ENCODE results near the gene PPP1R36. TPM values are rescaled to one million over a fixed set of nuclear protein-coding genes. Genes with fewer than 3 reads are reported as not detected.
"Not testable (repeated sequence)": the region's sequence is repeated elsewhere in the genome, so short reads cannot be mapped to it uniquely, and the experiment has no call there.

PPP1R36 gene
- total RNA-seq, 1 donor from 2014 or later: 0.33 TPM

DNA sequence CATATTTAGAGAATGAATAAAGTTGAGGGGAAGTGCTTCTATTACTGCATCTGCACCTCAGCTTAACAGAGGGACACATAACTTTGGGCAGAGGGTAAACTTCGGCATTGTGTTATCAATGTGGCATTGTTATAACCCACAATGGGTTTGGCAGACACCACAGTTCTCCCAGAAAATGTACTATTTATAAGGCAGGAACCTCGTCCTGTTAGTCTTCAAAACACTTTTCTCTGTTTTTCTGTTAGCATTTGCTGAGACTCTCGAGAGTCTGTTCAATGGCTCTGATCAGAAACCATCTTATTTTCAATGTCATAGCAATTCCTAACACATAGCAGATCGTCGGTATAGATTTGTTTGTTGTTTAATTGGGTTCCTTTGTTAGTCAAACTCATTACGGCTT, 13.9 kb downstream of the PPP1R36 start:
- DNase-seq: no peak
- no peak overlapping the region for H3K27ac Mint-ChIP-seq
- intact Hi-C loops (cut with micrococcal nuclease): no loop called here
- no peaks in the 10 kb centered on the region for H3K9me3 Mint-ChIP-seq
- no peaks in the 10 kb centered on the region for H3K36me3 Mint-ChIP-seq (ENCODE audit: low read depth)
- peaks cover 23% of the 10 kb centered on the region for H3K27me3 Mint-ChIP-seq
- H3K4me1 Mint-ChIP-seq: peaks cover 11% of the 10 kb centered on the region
- no peak overlapping the region for H3K4me3 Mint-ChIP-seq

- DNase-seq: no peak
- Mint-ChIP-seq H3K27ac (no peak overlapping the region), H3K9me3 (no peaks in the 10 kb centered on the region), H3K27me3 (peaks cover 29% of the 10 kb centered on the region), H3K4me1 (peaks cover under 1% of the 10 kb centered on the region), H3K36me3 (ENCODE audit: low read depth) (no peaks in the 10 kb centered on the region), H3K4me3 (no peak overlapping the region)
- intact Hi-C loops (cut with micrococcal nuclease): no loop called here
These were observed 16.9 kb downstream of the PPP1R36 start for GRCh38 chr14:64566651-64567122.

DNA sequence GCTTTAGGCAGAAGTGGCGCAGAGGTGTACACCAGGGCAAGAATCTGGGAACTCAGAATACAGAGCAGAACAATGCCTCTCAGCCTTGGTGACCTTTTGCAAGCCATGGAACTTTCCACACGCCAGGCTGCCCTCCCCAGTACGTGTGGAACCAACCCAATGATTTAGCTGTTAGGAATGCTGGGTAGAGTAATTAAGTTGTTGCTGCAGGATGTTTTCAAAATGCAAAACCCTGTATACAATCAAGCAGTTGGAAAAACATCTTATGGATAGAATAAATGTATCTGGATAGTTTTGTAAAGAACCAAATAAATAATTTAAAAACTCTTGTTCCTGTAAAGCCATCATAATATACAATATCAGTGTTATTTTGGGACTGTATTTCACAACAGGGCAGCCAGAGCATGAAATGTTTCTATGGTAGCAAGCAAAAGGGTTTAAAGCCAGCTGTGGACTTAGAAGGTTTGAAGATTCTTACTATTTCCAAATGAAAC, 19.4 kb downstream of the PPP1R36 start:
- DNase-seq: no peak
- intact Hi-C loops (cut with micrococcal nuclease): no loop called here
- Mint-ChIP-seq H3K9me3 (no peaks in the 10 kb centered on the region), H3K4me1 (no peaks in the 10 kb centered on the region), H3K4me3 (no peak overlapping the region), H3K36me3 (ENCODE audit: low read depth) (no peaks in the 10 kb centered on the region), H3K27ac (no peak overlapping the region), H3K27me3 (peaks cover 27% of the 10 kb centered on the region)

- H3K9me3 Mint-ChIP-seq; H3K4me3 Mint-ChIP-seq; DNase-seq; H3K4me1 Mint-ChIP-seq; intact Hi-C loops (cut with micrococcal nuclease); H3K36me3 Mint-ChIP-seq (ENCODE audit: low read depth); H3K27ac Mint-ChIP-seq: not testable (repeated sequence)
- peaks cover 23% of the 10 kb centered on the region for H3K27me3 Mint-ChIP-seq
These were observed 19.9 kb downstream of the PPP1R36 start for GRCh38 chr14:64569646-64570045.

GRCh38 chr14:64572386-64573104, 22.8 kb downstream of the PPP1R36 start:
- no peaks in the 10 kb centered on the region for H3K9me3 Mint-ChIP-seq
- H3K36me3 Mint-ChIP-seq (ENCODE audit: low read depth): no peaks in the 10 kb centered on the region
- intact Hi-C loops (cut with micrococcal nuclease): no loop called here
- H3K4me3 Mint-ChIP-seq: no peak overlapping the region
- no peak overlapping the region for H3K27ac Mint-ChIP-seq
- peaks cover 8% of the 10 kb centered on the region for H3K27me3 Mint-ChIP-seq
- no peaks in the 10 kb centered on the region for H3K4me1 Mint-ChIP-seq
- DNase-seq: no peak

GRCh38 chr14:64573109-64573508, 23.3 kb downstream of the PPP1R36 start:
- no peaks in the 10 kb centered on the region for H3K36me3 Mint-ChIP-seq (ENCODE audit: low read depth)
- intact Hi-C loops (cut with micrococcal nuclease): no loop called here
- peaks cover 8% of the 10 kb centered on the region for H3K27me3 Mint-ChIP-seq
- no peak overlapping the region for H3K27ac Mint-ChIP-seq
- no peak overlapping the region for H3K4me3 Mint-ChIP-seq
- no peaks in the 10 kb centered on the region for H3K4me1 Mint-ChIP-seq
- DNase-seq: no peak
- H3K9me3 Mint-ChIP-seq: no peaks in the 10 kb centered on the region

GRCh38 chr14:64574371-64575107, 24.8 kb downstream of the PPP1R36 start:
- peaks cover 7% of the 10 kb centered on the region for H3K27me3 Mint-ChIP-seq
- H3K27ac Mint-ChIP-seq: no peak overlapping the region
- no peaks in the 10 kb centered on the region for H3K36me3 Mint-ChIP-seq (ENCODE audit: low read depth)
- DNase-seq: no peak
- intact Hi-C loops (cut with micrococcal nuclease): no loop called here
- H3K9me3 Mint-ChIP-seq: no peaks in the 10 kb centered on the region
- H3K4me1 Mint-ChIP-seq: no peaks in the 10 kb centered on the region
- no peak overlapping the region for H3K4me3 Mint-ChIP-seq

GRCh38 chr14:64577211-64577610, 27.4 kb downstream of the PPP1R36 start:
- H3K9me3 Mint-ChIP-seq: no peaks in the 10 kb centered on the region
- no peaks in the 10 kb centered on the region for H3K4me1 Mint-ChIP-seq
- H3K36me3 Mint-ChIP-seq (ENCODE audit: low read depth): no peaks in the 10 kb centered on the region
- DNase-seq: no peak
- intact Hi-C loops (cut with micrococcal nuclease): no loop called here
- no peak overlapping the region for H3K4me3 Mint-ChIP-seq
- peaks cover 6% of the 10 kb centered on the region for H3K27me3 Mint-ChIP-seq
- H3K27ac Mint-ChIP-seq: no peak overlapping the region

DNA sequence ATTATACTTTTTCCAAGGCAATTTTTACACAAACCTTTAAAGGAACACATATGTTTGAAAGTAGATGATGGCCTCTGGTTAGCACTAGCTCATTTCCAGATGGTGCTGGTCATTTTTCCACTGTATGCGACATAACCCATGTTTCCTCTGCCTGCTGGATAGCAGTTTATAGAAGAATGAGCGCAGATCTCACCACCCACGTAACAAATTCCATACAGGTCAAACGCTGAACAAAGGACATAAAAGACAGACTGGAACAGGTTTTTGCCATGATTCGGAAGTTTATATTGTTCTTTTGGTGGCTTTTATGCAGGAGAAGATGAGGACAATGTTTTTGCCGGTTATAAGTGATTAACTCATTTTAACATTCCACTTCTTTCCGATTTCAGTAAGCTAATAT, 30.7 kb downstream of the PPP1R36 start:
- no peaks in the 10 kb centered on the region for H3K36me3 Mint-ChIP-seq (ENCODE audit: low read depth)
- H3K27me3 Mint-ChIP-seq: peaks cover 6% of the 10 kb centered on the region
- no peak overlapping the region for H3K27ac Mint-ChIP-seq
- no peak for DNase-seq
- no peak overlapping the region for H3K4me3 Mint-ChIP-seq
- intact Hi-C loops (cut with micrococcal nuclease): no loop called here
- H3K4me1 Mint-ChIP-seq: no peaks in the 10 kb centered on the region
- H3K9me3 Mint-ChIP-seq: no peaks in the 10 kb centered on the region

GRCh38 chr14:64581363-64581762, 31.6 kb downstream of the PPP1R36 start:
- no peak for DNase-seq
- H3K27ac Mint-ChIP-seq: no peak overlapping the region
- peaks cover 6% of the 10 kb centered on the region for H3K27me3 Mint-ChIP-seq
- intact Hi-C loops (cut with micrococcal nuclease): no loop called here
- H3K4me3 Mint-ChIP-seq: no peak overlapping the region
- no peaks in the 10 kb centered on the region for H3K36me3 Mint-ChIP-seq (ENCODE audit: low read depth)
- H3K9me3 Mint-ChIP-seq: no peaks in the 10 kb centered on the region
- no peaks in the 10 kb centered on the region for H3K4me1 Mint-ChIP-seq

DNA sequence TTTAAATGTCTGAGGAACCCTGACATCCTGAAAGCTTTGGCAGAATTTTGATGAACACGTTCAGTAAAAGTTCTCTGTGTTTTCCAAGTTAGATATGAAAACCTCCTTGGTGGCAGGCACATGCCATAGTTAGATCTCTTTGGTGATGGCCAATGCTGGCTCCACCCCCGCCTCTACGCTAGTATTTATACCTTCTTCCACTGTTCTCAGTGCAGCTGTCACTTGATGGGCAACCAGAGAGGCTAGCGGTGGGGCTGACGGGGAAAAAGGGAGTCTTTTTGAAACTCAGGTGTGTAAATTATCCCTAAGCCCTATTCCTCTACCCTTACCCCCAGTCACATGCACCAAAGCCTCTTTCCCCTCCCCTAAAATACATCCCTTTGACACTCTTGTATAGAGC, 32.1 kb downstream of the PPP1R36 start:
- H3K9me3 Mint-ChIP-seq: no peaks in the 10 kb centered on the region
- intact Hi-C loops (cut with micrococcal nuclease): no loop called here
- H3K4me3 Mint-ChIP-seq: no peak overlapping the region
- DNase-seq: no peak
- no peak overlapping the region for H3K27ac Mint-ChIP-seq
- no peaks in the 10 kb centered on the region for H3K4me1 Mint-ChIP-seq
- peaks cover 6% of the 10 kb centered on the region for H3K27me3 Mint-ChIP-seq
- no peaks in the 10 kb centered on the region for H3K36me3 Mint-ChIP-seq (ENCODE audit: low read depth)

DNA sequence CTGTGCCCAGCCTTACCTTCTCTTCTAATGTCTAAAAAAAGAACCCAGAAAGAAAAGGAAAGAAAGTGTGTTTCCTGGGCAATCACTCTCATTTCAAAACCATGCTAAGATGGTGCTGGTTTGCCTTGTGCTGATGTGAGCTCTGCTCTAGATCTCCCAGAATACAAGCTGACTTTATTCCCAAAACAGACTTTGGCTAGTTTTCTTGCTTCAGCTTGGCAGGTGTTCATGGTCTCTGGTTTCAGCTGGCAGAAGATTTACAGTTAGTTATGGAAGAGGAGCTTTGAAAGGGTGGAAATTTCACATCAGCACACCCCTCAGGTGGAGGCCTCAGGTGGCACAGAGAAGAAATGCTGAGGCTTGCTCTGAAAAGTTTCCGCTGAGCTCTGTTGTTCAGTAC, 34.4 kb downstream of the PPP1R36 start:
- Mint-ChIP-seq H3K27me3 (peaks cover 3% of the 10 kb centered on the region), H3K4me1 (no peaks in the 10 kb centered on the region), H3K27ac (no peak overlapping the region), H3K9me3 (no peaks in the 10 kb centered on the region), H3K36me3 (ENCODE audit: low read depth) (no peaks in the 10 kb centered on the region), H3K4me3 (no peak overlapping the region)
- no peak for DNase-seq
- intact Hi-C loops (cut with micrococcal nuclease): no loop called here

DNA sequence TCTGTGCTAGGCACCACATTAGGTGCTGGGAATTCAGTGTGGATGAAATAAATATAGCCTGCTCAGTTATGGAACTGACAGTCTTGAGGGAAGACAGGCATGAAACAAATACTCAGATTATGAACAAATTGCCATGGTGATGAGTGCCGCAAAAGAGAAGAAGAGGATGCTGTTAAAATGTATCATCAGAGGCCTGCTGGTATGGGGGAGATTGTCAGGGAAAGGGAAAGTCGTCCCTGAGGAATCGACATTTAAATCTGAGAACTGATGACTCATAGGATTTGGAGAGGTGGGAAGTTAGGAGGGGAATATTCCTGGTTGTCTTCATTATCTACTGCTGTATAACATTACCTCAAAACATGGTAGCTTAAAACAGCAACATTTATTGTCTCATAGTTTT, 42.0 kb downstream of the PPP1R36 start:
- no peaks in the 10 kb centered on the region for H3K4me1 Mint-ChIP-seq
- H3K4me3 Mint-ChIP-seq: no peak overlapping the region
- no peaks in the 10 kb centered on the region for H3K36me3 Mint-ChIP-seq (ENCODE audit: low read depth)
- H3K27ac Mint-ChIP-seq: no peak overlapping the region
- DNase-seq: no peak
- intact Hi-C loops (cut with micrococcal nuclease): no loop called here
- H3K27me3 Mint-ChIP-seq: peaks cover 19% of the 10 kb centered on the region
- H3K9me3 Mint-ChIP-seq: no peaks in the 10 kb centered on the region

- H3K9me3 Mint-ChIP-seq: no peaks in the 10 kb centered on the region
- no peak overlapping the region for H3K27ac Mint-ChIP-seq
- H3K4me1 Mint-ChIP-seq: peaks cover 3% of the 10 kb centered on the region
- no peaks in the 10 kb centered on the region for H3K36me3 Mint-ChIP-seq (ENCODE audit: low read depth)
- intact Hi-C loops (cut with micrococcal nuclease): no loop called here
- peaks cover 16% of the 10 kb centered on the region for H3K27me3 Mint-ChIP-seq
- DNase-seq: no peak
- H3K4me3 Mint-ChIP-seq: no peak overlapping the region
These were observed 44.7 kb downstream of the PPP1R36 start for GRCh38 chr14:64594438-64594837.
